Astrocyte (in vitro differentiated cells and primary cell): Measurements from ENCODE around the gene RASGRP3.

Source experiments
- EZH2 ChIP-seq: IDR thresholded peaks from 2 replicates; pipeline ENCODE4 v1.6.1; 2012; ENCODE audit warnings: mild to moderate bottlenecking, low read length, inconsistent platforms; ENCODE audit not compliant: insufficient read depth
- TF ChIP-seq, protein P1 (sequence below): IDR thresholded peaks from 2 replicates; pipeline ENCODE4 v1.5.1; 2011; ENCODE audit warnings: low read depth, mild to moderate bottlenecking, inconsistent platforms, low read length, moderate library complexity; ENCODE audit not compliant: insufficient read depth

DNA sequence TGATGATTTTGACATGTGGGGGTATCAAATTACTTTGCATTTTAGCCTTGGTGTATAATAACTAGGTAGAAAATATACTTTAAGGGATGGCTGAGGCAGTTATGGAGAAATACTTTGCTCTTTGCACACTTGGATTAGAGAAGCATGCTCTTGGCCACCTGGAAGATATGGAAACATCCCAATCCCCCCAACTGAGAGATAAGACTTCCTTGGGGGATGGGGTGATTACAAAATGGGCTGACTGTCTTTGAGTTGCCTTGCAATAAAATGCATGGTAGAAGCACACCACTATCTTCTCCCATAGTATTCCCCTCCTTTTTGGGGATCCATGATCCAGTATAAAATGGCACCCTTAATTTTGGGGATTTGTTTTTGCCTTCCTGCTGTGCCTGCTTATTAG, 137.7 kb downstream of the RASGRP3 start:
- no peak for TF ChIP-seq EZH2
- TF ChIP-seq, protein P1, sequence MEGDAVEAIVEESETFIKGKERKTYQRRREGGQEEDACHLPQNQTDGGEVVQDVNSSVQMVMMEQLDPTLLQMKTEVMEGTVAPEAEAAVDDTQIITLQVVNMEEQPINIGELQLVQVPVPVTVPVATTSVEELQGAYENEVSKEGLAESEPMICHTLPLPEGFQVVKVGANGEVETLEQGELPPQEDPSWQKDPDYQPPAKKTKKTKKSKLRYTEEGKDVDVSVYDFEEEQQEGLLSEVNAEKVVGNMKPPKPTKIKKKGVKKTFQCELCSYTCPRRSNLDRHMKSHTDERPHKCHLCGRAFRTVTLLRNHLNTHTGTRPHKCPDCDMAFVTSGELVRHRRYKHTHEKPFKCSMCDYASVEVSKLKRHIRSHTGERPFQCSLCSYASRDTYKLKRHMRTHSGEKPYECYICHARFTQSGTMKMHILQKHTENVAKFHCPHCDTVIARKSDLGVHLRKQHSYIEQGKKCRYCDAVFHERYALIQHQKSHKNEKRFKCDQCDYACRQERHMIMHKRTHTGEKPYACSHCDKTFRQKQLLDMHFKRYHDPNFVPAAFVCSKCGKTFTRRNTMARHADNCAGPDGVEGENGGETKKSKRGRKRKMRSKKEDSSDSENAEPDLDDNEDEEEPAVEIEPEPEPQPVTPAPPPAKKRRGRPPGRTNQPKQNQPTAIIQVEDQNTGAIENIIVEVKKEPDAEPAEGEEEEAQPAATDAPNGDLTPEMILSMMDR, result no peak
